MM.1S (cell line): Measurements from ENCODE around the gene KIAA1217.

Experiments
- CTCF ChIP-seq: fragments of 300-600 bp; sonication (generic); IDR thresholded peaks from 2 replicates; pipeline ENCODE4 v1.5.1; 2016; ENCODE audit warnings: antibody characterized with exemption, low read length, mixed read lengths
- EZH2 ChIP-seq: fragments of 300-600 bp; sonication (generic); optimal IDR thresholded peaks from 2 replicates; pipeline ENCODE3; 2017; ENCODE audit warnings: low read depth, mild to moderate bottlenecking, antibody characterized with exemption, low read length, mixed read lengths

- TF ChIP-seq CTCF (no peak), EZH2 (no peak)
Observed at GRCh38 chr10:24465124-24465874, 256.4 kb downstream of the KIAA1217 start.
